HG02759 (cell line): ENCODE results near the gene PPP1R12B.
A peak's percentile ranks its signal among the peaks of the same experiment; 100 is the strongest.
"Not testable (repeated sequence)": the region's sequence is repeated elsewhere in the genome, so short reads cannot be mapped to it uniquely, and the experiment has no call there.

Source experiments
- ATAC-seq: cut with Tn5 transposase; IDR thresholded peaks from one replicate; pipeline ENCODE4 v1.9.1; 2021; ENCODE audit warnings: mild to moderate bottlenecking, moderate library complexity; ENCODE audit not compliant: unreplicated experiment

PPP1R12B gene

DNA sequence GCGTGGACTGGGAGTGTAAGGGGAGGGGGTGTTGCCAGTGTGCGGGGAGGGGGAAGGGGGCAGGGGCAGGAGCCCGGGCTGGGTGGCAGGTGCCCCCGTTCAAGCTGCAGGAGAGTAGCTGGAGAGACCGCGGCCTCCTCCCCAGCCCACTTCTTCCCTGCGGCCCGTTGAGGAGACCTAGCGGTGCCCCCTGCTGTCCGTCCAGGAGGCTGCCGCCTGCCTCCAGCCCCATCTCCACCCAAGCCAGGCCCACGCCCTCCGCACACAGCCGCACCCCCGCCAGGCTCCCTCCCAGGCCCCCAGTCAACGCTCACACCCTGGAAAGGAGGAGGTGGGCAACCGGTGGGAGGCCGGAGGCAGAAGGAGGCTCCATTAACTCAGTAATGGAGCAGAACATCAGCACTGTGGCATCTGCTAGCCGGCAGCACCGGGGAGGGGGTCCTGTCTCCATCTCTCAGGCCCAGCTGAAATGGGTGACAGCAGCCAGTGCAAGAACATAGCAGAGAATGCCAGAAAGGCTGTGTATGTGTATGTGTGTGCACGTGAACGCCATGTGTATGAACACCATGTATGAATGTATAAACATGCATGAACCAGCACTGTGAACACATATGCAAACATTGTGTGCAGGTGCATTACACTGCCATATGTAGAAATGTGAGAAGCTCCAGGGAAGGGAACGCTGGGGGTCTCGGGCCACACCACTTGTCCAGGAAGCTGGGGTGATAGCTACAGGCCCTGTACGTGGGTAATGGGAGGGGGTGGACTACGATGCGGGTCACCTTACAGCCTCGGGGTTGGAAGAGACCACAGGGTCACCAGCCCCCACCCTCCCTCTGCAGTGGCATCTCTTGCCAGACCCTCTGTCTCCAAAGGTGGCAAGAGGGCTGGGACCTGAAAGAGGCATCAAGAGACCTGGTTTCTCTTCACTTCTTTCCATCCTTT lies 277.2 kb downstream of the PPP1R12B start:
- ATAC-seq: peak; percentile 59

GRCh38 chr1:202627036-202627435 lies 278.5 kb downstream of the PPP1R12B start:
- ATAC-seq: not testable (repeated sequence)

DNA sequence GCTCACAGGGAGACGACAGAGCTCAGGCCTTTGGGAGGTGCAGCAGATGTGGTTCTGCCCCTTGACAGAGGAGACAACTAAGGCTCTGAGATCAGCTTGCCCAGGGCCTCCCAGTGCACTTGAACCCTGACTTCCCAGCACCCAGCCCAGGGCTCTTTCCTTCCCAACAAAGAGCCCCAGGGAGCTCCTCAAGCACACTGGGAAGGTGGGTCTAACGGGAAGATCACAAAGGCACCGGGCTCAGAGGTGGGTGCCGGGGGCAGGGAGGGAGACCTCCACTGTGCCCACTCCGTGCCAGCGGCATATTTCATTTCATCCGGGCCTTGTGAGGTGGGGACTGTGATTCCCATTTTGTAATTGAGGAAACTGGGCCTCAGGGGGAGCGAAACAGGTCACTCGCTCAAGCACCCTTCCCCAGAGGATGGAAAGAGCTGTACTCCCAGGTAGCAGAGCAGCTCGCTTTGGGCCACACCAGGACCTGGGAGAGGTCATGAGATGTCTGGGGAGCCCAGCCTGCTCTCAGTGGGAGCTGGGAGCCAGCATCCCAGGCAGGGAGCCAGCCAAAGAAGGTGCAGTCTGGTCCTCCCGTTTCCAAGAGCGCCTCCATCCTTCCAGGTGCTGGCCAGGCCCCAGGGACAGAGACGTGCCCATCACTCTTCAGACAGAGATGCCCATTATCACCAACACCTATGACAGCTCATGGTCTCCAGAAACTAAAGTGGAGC lies 279.5 kb downstream of the PPP1R12B start:
- no peak for ATAC-seq

GRCh38 chr1:202628646-202629215 lies 280.2 kb downstream of the PPP1R12B start:
- no peak for ATAC-seq

DNA sequence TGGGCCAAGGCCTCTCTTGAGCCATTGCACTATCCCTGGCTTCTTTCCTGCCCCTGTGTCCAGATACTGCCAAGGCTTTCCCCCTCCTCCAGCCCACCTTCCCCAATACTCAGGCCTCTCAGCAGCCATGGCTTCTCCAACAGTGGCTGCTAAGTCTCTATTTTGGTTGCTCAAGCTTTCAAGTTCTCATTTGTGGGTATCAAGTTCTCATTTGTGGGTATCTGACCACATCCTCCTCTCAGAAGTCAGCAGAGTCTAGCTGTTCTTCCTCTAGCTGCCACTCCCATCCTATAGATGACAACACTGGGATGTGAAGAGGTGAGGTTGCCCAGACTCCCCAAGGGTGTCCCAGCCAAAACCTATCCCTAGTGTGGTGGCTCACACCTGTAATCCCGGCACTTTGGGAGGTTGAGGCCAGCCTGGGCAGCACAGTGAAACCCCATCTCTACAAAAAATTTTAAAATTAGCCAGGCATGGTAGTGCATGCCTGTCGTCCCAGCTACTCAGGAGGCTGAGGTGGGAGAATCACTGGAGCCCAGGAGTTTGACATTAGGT lies 280.8 kb downstream of the PPP1R12B start:
- peak; percentile 76 for ATAC-seq

DNA sequence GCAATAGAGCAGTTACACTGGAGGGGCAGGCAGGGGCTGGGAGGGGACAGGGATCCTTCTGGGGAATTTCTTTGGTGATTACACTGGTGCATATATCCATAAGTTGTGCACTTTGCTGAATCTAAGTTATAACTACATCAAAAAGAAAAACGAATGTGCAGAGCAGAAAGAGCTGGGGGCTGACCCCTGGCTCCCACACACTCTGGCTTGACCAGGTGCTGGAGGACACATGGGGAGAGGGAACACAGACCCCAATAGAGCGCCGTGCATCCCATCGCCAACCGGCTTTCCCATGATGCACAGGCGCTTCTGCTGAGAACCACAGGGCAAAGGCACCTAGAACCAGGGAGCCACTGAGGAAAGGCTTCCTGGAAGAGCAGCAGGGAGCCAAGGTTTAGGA lies 281.6 kb downstream of the PPP1R12B start:
- not testable (repeated sequence) for ATAC-seq

GRCh38 chr1:202630541-202630940 lies 282.0 kb downstream of the PPP1R12B start:
- ATAC-seq: no peak

- ATAC-seq: no peak
Measured at GRCh38 chr1:202631076-202631923, 282.8 kb downstream of the PPP1R12B start.

DNA sequence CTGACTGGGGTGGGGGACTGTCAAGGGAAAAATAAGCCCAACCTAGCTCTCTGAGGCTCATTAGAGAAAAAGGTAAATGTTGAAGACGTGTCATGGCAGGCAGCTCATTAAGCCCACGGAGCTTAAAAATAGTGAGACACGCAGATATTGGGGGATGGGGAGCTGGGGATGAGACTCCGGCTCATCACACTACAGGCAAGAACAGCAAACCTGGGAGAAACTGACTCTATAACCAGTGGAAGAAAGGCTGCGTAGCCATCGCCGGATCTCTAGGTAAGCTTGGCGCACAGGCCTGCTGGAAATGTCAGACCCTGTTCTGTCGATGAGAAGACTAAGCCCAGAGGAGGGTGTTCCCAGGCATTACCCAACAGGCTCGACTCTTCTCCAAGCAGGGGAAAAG lies 283.7 kb downstream of the PPP1R12B start:
- no peak for ATAC-seq

GRCh38 chr1:202636171-202636570 lies 287.7 kb downstream of the PPP1R12B start:
- not testable (repeated sequence) for ATAC-seq

- ATAC-seq: not testable (repeated sequence)
Measured at GRCh38 chr1:202637321-202638018, 289.0 kb downstream of the PPP1R12B start.

DNA sequence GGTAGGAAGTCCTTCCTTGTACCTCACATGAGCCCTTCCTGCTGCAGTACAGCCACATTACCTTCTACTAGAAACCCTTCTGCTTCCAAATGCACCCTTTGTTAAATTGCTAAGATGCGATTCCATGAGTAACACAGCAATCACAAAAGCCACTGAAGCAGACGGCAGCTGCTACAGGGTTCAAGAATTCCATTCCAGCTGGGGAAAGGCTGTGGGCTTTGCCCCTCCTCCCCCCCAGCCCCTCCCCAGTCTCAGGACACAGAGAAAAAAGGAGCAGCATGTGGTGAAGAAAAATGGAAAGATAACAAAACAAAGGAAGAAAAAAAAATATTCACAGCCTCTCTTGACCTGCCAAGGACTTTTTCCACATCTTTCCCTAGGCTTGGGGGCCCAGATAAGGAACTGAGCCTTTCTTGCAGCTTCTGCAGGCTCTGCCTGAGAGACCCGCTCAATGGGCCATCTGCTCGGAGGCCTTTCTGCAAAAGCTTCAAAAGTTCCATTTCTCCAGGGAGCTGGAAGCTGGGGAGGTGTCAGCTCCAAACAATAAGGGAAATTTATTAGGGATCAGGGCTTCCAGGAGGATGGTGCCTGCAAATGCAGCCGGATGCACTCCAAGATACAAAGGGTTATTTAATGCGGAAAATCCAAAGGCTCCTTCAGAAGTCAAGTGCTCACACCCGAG lies 289.7 kb downstream of the PPP1R12B start:
- no peak for ATAC-seq

DNA sequence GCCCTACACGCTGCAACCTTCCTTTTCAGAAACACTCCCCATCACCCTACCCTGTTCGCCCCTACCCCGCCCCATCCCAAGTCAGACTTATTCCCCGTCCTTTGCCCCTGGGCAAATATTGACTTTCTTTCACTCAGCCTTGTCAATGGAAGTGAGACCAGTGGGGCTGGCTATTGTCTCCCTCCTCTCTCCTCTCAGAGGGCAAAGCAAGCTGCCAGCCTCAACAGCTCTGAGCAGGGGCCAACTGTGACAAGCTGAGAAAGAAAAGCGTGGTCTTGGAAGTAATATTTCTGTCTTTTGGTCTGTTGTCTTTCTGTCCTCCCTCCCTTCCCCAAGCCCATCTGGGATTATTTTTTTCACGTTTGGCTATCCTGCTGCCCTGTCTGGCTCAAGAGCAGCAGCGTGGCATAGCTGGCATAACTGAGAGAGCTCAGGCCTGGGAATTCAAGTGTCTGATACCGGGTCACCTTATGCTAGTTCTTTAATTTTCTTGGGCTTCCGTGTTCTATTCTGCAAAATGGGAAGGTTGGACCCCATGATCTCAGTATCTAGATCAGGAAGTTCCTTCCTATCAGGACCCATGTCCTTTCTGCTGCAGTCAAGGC lies 290.3 kb downstream of the PPP1R12B start:
- ATAC-seq: not testable (repeated sequence)

- no peak for ATAC-seq
Measured at GRCh38 chr1:202639500-202639899, 291.0 kb downstream of the PPP1R12B start.

GRCh38 chr1:202642212-202642611 lies 293.7 kb downstream of the PPP1R12B start:
- ATAC-seq: no peak
